ENCODE results near the gene CDYL. TPM values are rescaled to one million over a fixed set of nuclear protein-coding genes. Genes with fewer than 3 reads are reported as not detected.
A peak's percentile ranks its signal among the peaks of the same experiment; 100 is the strongest.
"Not testable (repeated sequence)": the region's sequence is repeated elsewhere in the genome, so short reads cannot be mapped to it uniquely, and the experiment has no call there.

Gene CDYL
- total and polyA plus RNA-seq, 2 donors, result 10.4 to 56.0 TPM

GRCh38 chr6:4999586-4999985 lies 223.4 kb downstream of the CDYL start:
- DNase-seq (ENCODE audit: low read depth in 6 of 9, low spot score in 9 of 9), result no peak
- 50% methylated on average over 2 of the region's 2 CpGs for WGBS
- no peaks in the 10 kb centered on the region for H3K9me3 ChIP-seq (ENCODE audit: control insufficient read depth in 2 of 2, insufficient read depth in 1 of 2, low read length in 1 of 2)

GRCh38 chr6:5003604-5004372 lies 227.6 kb downstream of the CDYL start, which contains the start of gene RPP40:
Gene RPP40, minus strand, starts transcription at chr6:5004037. Its CDS starts 35 bp downstream, at chr6:5004002.
- under 1% methylated on average over 64 of the region's 64 CpGs for WGBS
- H3K36me3 ChIP-seq (ENCODE audit: control insufficient read depth in 2 of 2, insufficient read depth in 2 of 2, low read length in 1 of 2), result peaks cover 0 to 4% of the 10 kb centered on the region in 2 donors
- peak; percentile 87 to 98 (median 96) for DNase-seq (ENCODE audit: low read depth in 6 of 9, low spot score in 9 of 9)
- peak within 1 kb of the TSS; percentile 86 to 96 for H3K27ac ChIP-seq (ENCODE audit: low read depth in 1 of 2, low read length in 1 of 2)
- H3K4me3 ChIP-seq (ENCODE audit: low read length in 2 of 2), result peak within 1 kb of the TSS; percentile 80 to 92
- H3K4me1 ChIP-seq (ENCODE audit: control insufficient read depth in 2 of 2, insufficient read depth in 2 of 2, low read length in 2 of 2), result peaks cover 6 to 14% of the 10 kb centered on the region in 2 donors
- H3K9me3 ChIP-seq (ENCODE audit: control insufficient read depth in 2 of 2, insufficient read depth in 1 of 2, low read length in 1 of 2), result no peaks in the 10 kb centered on the region
- no peaks in the 10 kb centered on the region for H3K27me3 ChIP-seq (ENCODE audit: control insufficient read depth in 2 of 2, insufficient read depth in 1 of 2, low read length in 1 of 2)

More at GRCh38 chr6:4999586-4999985, 223.4 kb downstream of the CDYL start:
- H3K4me3 ChIP-seq (ENCODE audit: low read length in 2 of 2), result no peak overlapping the region
- no peak overlapping the region for H3K27ac ChIP-seq (ENCODE audit: low read depth in 1 of 2, low read length in 1 of 2)
- no peaks in the 10 kb centered on the region for H3K27me3 ChIP-seq (ENCODE audit: control insufficient read depth in 2 of 2, insufficient read depth in 1 of 2, low read length in 1 of 2)
- H3K36me3 ChIP-seq (ENCODE audit: control insufficient read depth in 2 of 2, insufficient read depth in 2 of 2, low read length in 1 of 2), result peaks cover 0 to 21% of the 10 kb centered on the region in 2 donors
- peaks cover 6% of the 10 kb centered on the region in 2 donors for H3K4me1 ChIP-seq (ENCODE audit: control insufficient read depth in 2 of 2, insufficient read depth in 2 of 2, low read length in 2 of 2)

- peak in 1 of 9 donors; percentile 5 for DNase-seq (ENCODE audit: low read depth in 6 of 9, low spot score in 9 of 9)
- no peaks in the 10 kb centered on the region for H3K27me3 ChIP-seq (ENCODE audit: control insufficient read depth in 2 of 2, insufficient read depth in 1 of 2, low read length in 1 of 2)
- H3K4me3 ChIP-seq (ENCODE audit: low read length in 2 of 2), result peak overlapping the region; percentile 80 to 92
- peaks cover 6 to 14% of the 10 kb centered on the region in 2 donors for H3K4me1 ChIP-seq (ENCODE audit: control insufficient read depth in 2 of 2, insufficient read depth in 2 of 2, low read length in 2 of 2)
- no peaks in the 10 kb centered on the region for H3K9me3 ChIP-seq (ENCODE audit: control insufficient read depth in 2 of 2, insufficient read depth in 1 of 2, low read length in 1 of 2)
- no peaks in the 10 kb centered on the region for H3K36me3 ChIP-seq (ENCODE audit: control insufficient read depth in 2 of 2, insufficient read depth in 2 of 2, low read length in 1 of 2)
- WGBS, result 63% methylated on average over 12 of the region's 12 CpGs
- peak overlapping the region; percentile 86 to 96 for H3K27ac ChIP-seq (ENCODE audit: low read depth in 1 of 2, low read length in 1 of 2)
These were observed 228.3 kb downstream of the CDYL start for GRCh38 chr6:5004373-5005037.

- not testable (repeated sequence) for H3K4me3 ChIP-seq (ENCODE audit: low read length in 2 of 2); H3K9me3 ChIP-seq (ENCODE audit: control insufficient read depth in 2 of 2, insufficient read depth in 1 of 2, low read length in 1 of 2); DNase-seq (ENCODE audit: low read depth in 6 of 9, low spot score in 9 of 9); H3K36me3 ChIP-seq (ENCODE audit: control insufficient read depth in 2 of 2, insufficient read depth in 2 of 2, low read length in 1 of 2); H3K27me3 ChIP-seq (ENCODE audit: control insufficient read depth in 2 of 2, insufficient read depth in 1 of 2, low read length in 1 of 2); H3K27ac ChIP-seq (ENCODE audit: low read depth in 1 of 2, low read length in 1 of 2)
- H3K4me1 ChIP-seq (ENCODE audit: control insufficient read depth in 2 of 2, insufficient read depth in 2 of 2, low read length in 2 of 2), result peaks cover 6 to 14% of the 10 kb centered on the region in 2 donors
- WGBS, result over 99% methylated on average over 5 of the region's 5 CpGs
These were observed 228.8 kb downstream of the CDYL start for GRCh38 chr6:5005038-5005433.

Other genes with a start within 250 kb of the CDYL start
- 10.1 TPM for gene RPP40, start 227.6 kb downstream of the CDYL start, total RNA-seq
- 9.3 TPM for gene RPP40, start 227.6 kb downstream of the CDYL start, polyA plus RNA-seq

All from thymus (tissue), 11 donors.